Measurements from ENCODE around the gene SMIM15.
A peak's percentile ranks its signal among the peaks of the same experiment; 100 is the strongest.
"Not testable (repeated sequence)": the region's sequence is repeated elsewhere in the genome, so short reads cannot be mapped to it uniquely, and the experiment has no call there.

The SMIM15 gene, protein sequence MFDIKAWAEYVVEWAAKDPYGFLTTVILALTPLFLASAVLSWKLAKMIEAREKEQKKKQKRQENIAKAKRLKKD

DNA sequence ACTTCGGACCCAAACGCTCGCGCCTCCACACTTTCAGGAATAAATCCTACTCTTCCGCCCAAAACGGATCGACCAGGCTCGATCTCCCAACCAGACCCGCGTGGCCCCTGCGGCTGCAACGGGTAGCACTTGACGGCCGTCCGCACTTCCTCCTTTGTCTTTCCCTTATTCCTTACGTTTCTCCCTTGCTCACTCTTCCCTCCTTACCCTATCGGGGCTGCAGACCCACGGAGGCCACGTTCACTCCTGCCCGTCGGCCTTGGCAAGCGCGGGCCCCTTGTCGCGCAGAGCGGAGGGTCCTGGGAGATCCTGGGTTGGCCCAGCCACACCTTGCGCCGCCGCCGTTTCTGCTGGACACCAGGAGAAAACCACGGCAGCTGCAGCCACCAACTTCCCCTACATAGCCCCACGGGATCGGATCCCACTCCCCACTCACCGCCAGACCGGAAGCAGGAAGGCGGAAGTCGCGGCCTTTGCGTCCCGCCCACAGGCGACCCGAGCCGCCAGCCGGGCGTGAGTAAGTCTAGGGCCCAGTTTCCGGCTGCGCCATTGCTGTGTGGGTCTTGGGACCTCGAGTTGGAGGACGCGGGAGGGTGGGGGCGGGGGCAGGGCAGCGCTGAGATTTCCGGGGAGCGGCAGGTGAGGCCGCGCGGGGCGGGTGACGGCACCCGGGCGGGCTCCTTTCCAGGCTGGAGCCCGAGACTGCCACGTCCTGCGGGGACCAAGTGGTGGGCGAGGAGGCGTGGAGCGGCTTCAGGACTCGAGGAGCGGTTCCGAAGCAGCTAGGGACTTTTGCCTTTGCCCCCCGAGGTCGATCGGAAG lies at the start of gene SMIM15:
Gene SMIM15, minus strand, starts transcription at position 459 of the 822 bp plus-strand sequence. CDS start 2,297 bp downstream, outside the sequence.
- DNase-seq = peak; percentile 89

GRCh38 chr5:61207884-61208283 lies 45.6 kb upstream of the SMIM15 start:
- DNase-seq = no peak

GRCh38 chr5:61205013-61205412 lies 42.7 kb upstream of the SMIM15 start:
- no peak for DNase-seq

GRCh38 chr5:61202213-61202612 lies 39.9 kb upstream of the SMIM15 start:
- no peak for DNase-seq

GRCh38 chr5:61200582-61201155 lies 38.4 kb upstream of the SMIM15 start:
- no peak for DNase-seq

- DNase-seq = no peak
These were observed 36.3 kb upstream of the SMIM15 start for GRCh38 chr5:61198606-61199005.

GRCh38 chr5:61187826-61188225 lies 25.6 kb upstream of the SMIM15 start:
- DNase-seq = not testable (repeated sequence)

- DNase-seq = not testable (repeated sequence)
These were observed 25.1 kb upstream of the SMIM15 start for GRCh38 chr5:61187352-61187751.

GRCh38 chr5:61186634-61187033 lies 24.4 kb upstream of the SMIM15 start:
- no peak for DNase-seq

- no peak for DNase-seq
These were observed 22.4 kb upstream of the SMIM15 start for GRCh38 chr5:61184708-61185107.

GRCh38 chr5:61183538-61183937 lies 21.3 kb upstream of the SMIM15 start:
- DNase-seq = no peak

DNA sequence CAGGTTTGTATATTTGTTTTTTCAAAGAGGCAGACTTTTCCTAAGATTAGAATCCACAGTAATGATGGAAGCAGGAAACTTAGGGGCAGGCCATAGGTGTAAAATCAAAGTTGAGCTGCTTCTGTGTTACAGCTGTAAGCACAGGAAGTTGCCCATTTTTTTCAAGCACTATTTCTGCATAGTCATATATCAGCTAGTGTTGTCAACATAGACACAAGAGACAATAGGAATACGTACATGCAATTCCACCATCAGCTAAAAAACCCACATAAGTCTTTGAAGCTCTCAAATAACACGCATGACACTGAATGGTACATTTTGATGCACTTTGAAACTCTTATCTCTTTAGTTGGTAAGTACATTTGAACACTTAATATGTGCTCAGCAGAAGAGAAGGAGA lies 20.2 kb upstream of the SMIM15 start:
- DNase-seq = no peak

GRCh38 chr5:61180886-61181285 lies 18.6 kb upstream of the SMIM15 start:
- DNase-seq = no peak

DNA sequence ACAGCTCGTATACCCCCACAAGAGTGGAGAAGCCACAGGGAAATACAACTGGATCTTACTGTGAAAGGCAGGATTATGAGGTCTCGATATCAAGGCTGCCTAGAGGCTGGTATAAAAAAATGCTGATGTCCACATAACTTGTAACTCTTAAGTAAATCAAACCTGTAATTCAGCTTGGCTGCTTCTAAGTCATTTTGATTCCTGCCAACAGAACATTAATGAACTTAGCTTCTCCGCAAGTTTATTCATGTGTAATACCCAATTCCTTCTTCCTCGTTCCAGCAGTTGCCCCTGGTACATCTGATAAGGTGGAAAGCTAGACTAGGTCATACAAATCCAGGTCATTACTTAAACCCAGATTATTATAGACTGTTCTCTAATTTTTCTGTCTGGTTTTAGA lies 16.4 kb upstream of the SMIM15 start:
- no peak for DNase-seq

DNA sequence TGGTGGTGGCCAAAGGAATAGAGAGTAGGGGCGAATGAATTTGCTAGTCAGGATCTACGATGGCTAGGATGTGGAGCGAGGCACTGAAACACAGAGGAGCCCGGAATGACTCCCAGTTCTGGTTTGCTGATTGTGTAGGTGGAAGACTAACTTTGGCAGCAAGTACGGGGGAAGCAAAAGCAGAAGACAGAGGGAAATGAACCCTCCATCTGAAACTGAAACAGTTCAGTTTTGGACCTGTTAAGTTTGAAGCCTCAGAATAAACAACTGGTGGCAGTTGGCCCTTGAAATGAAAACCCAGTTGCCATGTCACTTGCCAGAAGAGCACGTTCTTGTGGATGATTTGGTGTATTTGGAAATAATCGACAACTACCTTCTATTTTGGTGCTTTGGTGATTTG lies 15.4 kb upstream of the SMIM15 start:
- DNase-seq = no peak

GRCh38 chr5:61177070-61177469 lies 14.8 kb upstream of the SMIM15 start:
- DNase-seq = no peak

- no peak for DNase-seq
These were observed 14.4 kb upstream of the SMIM15 start for GRCh38 chr5:61176631-61177030.

GRCh38 chr5:61171479-61171878 lies 9.2 kb upstream of the SMIM15 start:
- no peak for DNase-seq

DNA sequence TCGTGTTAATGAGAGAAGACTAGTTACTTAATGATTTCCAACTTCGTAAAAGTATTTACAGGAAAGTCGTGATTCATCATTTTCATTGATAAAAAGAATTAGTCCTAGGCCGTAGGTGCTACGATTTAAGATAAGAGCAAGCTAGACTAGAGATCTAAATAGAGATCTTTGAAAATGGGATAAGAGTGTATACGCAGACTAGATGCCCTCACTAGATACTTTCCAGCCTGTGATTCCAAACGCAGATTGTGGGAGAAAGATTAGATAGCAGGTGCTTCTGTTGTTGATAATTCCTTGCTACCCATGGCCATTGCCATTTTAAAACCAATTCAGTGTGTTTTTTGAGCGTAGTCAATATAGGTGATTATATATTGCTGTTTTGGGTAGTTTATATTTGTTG lies 6.7 kb upstream of the SMIM15 start:
- DNase-seq = no peak

- DNase-seq = no peak
These were observed 5.1 kb upstream of the SMIM15 start for GRCh38 chr5:61167382-61167781.

- no peak for DNase-seq
These were observed 1.6 kb upstream of the SMIM15 start for GRCh38 chr5:61163905-61164304.

GRCh38 chr5:61162832-61163567 lies 732 bp upstream of the SMIM15 start:
- DNase-seq = no peak

- no peak for DNase-seq
These were observed 1.8 kb downstream of the SMIM15 start for GRCh38 chr5:61160497-61160896.

DNA sequence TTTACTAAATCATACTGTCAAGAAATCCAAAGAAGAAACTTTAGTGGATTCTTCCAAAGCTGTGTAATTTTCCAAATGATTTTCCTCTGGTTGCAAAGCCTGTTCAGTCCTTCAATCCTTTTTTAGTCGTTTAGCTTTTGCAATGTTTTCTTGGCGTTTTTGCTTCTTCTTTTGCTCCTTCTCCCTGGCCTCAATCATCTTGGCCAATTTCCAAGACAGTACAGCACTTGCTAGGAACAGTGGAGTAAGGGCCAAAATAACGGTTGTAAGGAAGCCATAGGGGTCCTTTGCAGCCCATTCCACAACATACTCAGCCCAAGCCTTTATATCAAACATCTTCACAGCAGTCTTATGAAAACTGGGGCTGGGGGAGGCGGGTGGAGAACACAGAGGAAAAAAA lies 2.4 kb downstream of the SMIM15 start:
- DNase-seq = no peak
